ENCODE data around the gene CNTN1.

DNA sequence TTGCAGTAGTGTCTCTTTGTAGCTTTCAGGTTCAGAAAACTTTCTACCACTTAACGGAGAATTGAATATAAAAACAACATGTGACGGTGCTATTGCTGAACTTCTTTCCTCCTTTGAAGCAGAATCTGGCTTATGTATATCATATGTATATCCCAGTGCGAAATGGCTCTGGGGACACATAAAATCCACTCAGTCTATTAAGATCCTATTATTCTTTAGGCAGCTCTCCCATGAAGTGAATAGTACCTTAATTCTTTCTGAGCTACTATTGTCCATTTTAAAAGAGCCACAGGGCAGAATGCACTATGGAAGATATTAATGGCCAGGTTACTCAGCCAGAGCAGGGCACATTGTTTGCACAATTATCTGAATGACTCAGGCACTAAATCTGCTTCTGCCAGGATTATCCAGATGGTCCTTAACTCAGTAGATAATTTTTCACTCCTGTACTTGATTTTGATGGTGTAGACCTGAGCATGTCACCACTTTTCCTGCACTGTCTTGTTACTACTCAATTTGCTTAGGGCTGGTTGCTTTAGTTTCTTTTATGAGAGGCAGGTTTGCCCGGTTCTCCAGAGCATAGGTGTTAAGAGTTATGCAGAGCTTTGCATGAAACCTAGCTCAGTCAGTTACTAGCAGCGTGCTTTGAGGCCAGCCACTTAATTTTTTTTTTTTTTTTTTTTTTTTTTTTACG is 5.5 kb downstream of the CNTN1 start:
- TF ChIP-seq, protein P1, sequence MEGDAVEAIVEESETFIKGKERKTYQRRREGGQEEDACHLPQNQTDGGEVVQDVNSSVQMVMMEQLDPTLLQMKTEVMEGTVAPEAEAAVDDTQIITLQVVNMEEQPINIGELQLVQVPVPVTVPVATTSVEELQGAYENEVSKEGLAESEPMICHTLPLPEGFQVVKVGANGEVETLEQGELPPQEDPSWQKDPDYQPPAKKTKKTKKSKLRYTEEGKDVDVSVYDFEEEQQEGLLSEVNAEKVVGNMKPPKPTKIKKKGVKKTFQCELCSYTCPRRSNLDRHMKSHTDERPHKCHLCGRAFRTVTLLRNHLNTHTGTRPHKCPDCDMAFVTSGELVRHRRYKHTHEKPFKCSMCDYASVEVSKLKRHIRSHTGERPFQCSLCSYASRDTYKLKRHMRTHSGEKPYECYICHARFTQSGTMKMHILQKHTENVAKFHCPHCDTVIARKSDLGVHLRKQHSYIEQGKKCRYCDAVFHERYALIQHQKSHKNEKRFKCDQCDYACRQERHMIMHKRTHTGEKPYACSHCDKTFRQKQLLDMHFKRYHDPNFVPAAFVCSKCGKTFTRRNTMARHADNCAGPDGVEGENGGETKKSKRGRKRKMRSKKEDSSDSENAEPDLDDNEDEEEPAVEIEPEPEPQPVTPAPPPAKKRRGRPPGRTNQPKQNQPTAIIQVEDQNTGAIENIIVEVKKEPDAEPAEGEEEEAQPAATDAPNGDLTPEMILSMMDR (IDR thresholded peaks at IDR 0.05; ENCODE audit: poor library complexity), result no peak
- no peak for TF ChIP-seq EZH2 (IDR thresholded peaks at IDR 0.05; ENCODE audit: borderline replicate concordance)

All from hepatocyte (in vitro differentiated cells).